ENCODE data around the gene MSGN1.

MSGN1 gene

DNA sequence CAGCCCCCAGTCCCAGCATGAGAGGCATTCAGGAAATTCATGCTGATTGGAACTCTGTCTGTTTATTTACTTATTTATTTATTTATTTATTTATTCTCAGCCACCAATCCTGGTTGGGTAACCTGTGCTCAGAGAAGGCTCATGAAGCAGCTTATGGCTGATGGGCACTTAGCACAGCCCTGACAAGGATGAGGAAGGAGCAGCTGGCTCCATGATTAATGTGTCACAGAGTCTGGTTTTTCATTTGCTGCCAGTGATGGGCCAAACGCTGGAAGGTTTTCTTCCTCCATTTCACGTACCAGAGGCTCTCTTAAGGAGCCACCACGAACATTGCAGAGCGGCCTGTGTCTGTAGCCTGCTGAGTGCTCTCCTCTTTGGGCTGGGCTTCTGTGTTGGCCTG is 33.9 kb downstream of the MSGN1 start:
- DNase-seq: no peak

DNA sequence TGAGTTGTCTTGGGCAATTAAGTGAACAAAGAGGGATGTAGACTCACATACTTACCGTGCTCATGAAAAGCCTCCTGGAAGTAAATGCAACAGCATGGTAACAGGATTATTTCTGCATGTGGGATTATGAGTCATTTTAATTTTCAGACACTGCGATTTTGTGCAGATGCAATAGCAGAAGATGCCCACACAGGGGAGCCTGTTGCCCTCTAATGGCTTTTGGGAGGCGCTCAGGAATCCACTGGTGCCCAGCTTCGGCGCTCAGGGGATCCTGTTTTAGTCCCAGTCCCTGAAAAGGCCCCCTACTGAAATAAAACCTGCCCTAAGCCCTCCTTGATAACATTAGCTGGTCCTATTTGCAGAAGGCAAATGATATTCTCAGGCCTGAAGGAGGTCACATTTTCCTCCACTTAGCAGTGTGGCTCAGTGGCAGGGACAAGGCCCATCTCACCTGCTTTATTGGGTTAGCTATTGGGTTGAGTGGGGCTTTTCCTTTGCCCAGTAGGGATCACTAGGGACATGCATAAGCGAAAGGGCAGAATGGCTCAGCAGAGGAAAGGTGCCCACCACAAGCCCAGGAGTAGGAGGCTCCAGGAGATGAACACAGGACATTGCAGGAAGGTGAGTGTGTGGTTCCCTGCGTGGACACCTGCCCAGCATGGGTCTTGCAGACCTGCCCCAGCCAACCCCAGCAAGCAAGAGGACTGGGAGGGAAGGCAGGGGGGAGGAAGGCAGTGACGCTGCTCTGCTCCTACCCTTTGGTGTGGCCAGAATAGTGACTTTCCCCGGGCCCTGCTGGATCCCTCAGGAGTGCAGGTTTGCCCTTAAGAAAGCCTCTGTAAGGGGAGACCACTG is 35.7 kb downstream of the MSGN1 start:
- peak; percentile 34 for DNase-seq

DNA sequence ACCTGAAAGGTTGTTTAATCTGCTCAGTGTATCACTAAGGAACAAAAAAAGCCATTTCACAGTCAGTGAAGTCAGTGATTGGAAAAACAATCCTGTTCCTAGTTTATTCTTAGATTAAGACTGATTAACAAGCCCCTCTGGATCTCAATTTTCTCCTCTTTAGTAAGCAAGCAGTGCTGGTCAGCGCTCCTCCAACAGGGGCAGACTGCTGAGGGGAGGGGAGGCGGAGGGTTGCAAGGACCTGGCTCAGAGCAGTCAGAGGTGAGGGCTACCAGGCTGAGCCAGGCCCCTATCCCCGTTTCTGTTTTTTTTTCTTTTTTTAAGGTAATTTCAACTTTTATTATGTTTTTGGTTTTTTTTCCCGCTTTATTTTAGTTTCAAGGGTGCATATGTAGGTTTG is 37.5 kb downstream of the MSGN1 start:
- no peak for DNase-seq

DNA sequence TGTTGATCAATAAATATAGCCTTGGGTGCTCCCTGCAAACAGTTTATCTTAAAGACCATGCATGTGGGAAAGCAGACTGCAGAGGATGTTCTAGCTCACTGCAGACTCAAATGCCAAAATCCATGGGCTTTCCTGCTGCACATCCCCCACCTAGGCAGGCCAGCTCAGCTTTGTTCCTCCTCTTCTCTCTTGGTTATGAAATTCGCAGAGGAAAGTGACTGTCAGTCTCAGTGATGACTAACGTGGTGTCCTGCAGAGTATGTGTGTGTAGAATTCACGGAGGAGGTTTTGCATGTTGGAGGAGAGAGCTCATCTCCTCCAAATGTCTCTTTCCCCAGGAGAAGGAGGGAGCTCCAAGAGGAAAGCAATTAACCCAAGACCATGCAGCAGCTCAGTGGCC is 40.8 kb downstream of the MSGN1 start:
- DNase-seq: no peak

DNA sequence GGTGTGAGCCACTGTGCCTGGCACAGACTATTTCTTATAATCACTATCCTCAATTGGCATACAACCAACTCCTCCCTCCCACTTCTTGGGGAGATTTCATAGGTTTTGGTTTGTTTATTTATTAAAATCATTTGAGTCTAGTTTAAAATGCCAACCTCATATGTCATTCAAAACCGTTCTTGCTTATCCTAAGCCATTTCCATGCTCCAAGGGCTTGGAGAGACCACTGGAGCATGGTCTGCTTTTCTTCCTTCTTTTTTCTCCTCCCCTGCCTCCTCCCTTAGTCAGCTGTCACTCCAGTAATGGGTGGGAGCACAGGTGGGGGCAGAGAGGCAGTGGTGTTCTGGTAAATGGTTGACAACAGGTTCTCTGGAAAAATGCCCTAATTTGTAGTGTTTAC is 41.8 kb downstream of the MSGN1 start:
- DNase-seq: no peak

DNA sequence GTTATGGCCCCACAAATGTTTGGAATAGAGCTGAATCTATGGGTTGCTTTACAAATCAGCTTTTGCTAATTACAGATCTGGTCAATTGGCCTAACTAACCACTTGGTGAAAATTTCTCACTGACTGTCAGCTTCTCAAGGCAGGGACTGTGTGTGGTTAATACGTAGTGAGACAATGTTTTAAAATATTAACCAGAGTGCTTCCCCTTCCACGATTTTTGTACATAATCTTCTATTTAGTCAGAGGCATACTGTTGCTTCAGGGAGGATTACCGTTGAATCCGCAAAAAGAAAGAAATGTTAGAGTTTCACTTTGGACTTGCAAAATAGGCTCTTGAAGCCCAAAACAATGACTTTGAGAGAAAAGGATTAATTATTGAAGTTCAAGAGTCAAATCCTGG is 47.3 kb downstream of the MSGN1 start:
- DNase-seq: no peak

DNA sequence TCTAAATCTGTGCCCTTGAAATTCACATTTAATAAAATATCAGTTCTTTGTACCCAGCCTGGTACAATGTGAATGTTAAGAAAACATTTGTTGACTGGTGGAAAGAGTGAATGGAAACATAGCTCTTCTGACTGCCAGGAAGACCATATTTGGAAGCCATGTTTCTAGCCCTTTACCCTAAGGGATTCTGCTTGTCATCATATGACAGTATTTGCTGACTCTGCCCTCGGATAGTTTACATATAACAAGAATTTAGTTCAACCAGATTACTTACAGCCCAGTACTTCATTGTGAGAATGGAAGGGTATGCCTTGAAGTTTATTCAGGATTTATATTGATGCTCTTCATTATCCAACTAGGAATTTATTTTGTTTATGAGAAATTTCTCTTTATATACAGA is 48.4 kb downstream of the MSGN1 start:
- DNase-seq: no peak

DNA sequence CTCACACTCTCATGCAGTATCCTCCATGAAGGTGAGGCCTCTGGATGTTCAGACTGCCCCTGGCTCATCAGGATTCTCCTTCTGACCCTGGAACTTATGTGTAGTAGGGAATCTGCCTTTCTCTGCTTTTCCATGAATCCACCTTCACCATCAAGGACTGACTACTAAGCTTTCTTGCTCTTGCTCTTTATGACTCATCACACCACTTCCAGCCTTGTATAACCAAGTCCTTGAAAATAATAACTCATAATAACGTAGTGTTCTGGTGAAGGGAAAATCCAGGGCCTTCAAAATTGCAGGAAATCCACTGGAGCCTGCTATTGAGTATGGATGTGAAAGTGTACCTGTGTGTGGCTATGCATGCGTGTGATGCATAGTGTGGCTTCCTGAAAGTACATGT is 50.9 kb downstream of the MSGN1 start:
- no peak for DNase-seq
